ENCODE data around the gene LBH.

LBH gene

DNA sequence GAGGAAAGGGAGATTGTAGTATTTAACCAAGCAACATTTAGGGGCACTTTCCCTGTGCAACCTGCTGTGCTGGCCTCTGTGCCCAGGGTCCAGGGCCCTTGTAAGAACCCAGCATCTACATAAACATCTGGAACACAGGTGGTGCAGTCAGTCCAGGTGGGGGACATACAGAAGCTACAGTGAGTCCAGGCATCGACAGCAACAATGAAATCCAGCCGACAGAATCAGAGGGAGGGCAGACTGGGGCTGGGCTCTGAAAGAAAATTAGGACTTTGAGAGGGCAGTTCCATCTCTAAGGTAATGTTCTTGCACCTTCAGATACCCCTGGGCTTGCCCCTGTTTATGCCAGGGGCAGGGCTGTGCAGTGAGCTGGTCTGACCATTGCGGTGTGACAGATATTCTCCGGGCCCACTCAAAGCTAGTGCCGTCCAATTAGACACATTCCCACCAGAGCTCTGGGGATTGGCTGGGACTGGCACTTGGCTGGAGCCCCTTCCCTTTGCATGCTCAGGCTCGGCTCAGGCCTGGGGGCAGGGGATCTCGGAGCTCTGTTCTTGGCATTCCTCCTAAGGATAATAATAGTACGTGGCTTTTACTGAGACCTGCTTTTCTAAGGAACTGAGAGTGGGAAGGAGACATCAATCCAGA, 5.4 kb downstream of the LBH start:
- no peak overlapping the region for H3K9ac ChIP-seq
- H3K4me1 ChIP-seq, result peaks cover 34% of the 10 kb centered on the region
- H3K27ac ChIP-seq, result peak overlapping the region; percentile 55
- H3K27me3 ChIP-seq (ENCODE audit: control insufficient read depth, insufficient read depth, low read length), result no peaks in the 10 kb centered on the region
- no peak overlapping the region for H3K4me3 ChIP-seq (ENCODE audit: low read depth, low read length)
- peaks cover 57% of the 10 kb centered on the region for H3K79me2 ChIP-seq
- H3K9me3 ChIP-seq (ENCODE audit: control insufficient read depth, low read length), result no peaks in the 10 kb centered on the region
- peak overlapping the region; percentile 54 for H3K4me2 ChIP-seq (ENCODE audit: low read length)
- H2AFZ ChIP-seq, result peak overlapping the region; percentile 23
- no peak for TF ChIP-seq CTCF (IDR thresholded peaks at IDR 0.05)
- no peaks in the 10 kb centered on the region for H3K36me3 ChIP-seq (ENCODE audit: control insufficient read depth, insufficient read depth, low read length)

DNA sequence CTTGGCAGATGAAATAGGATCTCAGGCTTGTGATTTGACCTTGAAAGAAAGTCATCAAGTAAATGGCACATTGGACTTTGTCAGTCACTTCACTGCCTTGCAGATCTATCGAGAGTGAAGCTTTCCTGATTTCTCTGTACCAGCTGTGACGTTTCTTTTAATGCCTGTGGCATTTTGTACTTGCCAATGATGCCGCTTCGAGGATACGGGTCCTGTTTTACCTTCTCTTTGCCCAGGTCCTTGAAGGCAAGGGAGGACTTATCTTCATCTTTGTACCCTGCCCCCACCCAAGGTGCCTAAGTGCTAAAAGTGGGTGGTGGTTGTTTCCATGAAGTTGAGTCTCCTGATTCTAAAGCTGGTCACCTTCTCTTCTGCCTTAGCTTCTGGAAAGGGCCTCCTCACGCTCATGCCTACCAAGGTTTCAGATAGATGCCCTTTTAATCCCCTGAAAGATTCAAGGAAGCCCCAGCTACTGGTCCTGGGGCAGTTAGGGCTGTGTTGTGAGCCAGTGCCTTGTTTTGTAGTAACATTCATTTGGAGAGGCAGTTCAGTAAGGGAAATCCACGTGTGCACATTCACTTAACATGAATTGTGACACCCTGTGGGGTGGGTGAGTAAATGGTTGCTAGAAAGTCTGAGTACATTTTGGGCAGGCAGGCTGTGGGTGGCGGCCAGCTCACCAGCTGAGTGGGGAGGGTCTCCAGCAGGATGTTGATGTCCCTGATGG, 6.1 kb downstream of the LBH start:
- Histone ChIP-seq H3K4me2 (ENCODE audit: low read length) (peak overlapping the region; percentile 54), H3K4me1 (peaks cover 34% of the 10 kb centered on the region)

DNA sequence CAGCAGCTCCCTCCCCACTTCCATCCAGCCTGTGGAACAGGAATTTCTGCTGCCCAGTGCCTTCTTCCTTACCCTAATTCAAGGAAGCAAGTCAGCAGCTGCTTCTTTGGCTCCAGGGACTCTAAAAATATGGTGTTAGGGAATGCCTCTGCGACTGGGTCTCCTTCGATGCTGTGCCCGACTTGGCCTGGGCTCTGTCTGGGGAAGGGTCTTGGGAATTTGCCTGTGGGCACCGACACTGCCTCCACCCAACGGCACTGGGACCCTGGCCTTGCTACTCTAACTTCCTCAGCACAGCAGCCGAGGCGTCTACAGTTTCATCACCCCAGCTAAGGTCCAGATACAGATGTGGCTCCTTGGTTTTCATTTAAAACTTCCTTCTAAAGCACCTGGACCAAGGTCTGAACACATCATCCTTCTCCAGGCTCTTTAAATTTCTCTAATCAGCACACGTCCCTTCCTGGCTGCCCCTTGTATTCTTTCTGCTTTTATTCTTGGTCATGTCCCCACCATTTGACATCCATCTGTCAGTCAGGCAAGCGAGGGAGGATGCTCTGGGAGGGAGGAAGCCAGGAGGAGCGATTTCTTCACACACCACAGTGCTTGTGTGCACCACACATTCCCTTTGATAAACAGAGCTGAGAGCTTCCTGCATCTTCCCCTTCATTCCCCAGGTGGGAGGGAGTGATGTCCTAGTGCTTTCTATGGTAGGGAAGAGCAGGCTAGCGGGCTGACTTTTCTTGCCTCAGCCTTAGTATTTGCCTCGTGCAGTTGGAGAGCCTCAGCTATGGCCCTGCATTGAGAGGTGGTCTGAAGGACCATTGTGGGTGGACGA, 6.8 kb downstream of the LBH start:
- Histone ChIP-seq H3K27ac (peak overlapping the region; percentile 55), H3K4me3 (ENCODE audit: low read depth, low read length) (no peak overlapping the region), H3K4me1 (peaks cover 40% of the 10 kb centered on the region), H3K9me3 (ENCODE audit: control insufficient read depth, low read length) (no peaks in the 10 kb centered on the region), H2AFZ (no peak overlapping the region), H3K79me2 (peaks cover 52% of the 10 kb centered on the region), H3K27me3 (ENCODE audit: control insufficient read depth, insufficient read depth, low read length) (no peaks in the 10 kb centered on the region), H3K9ac (no peak overlapping the region), H3K4me2 (ENCODE audit: low read length) (no peak overlapping the region), H3K36me3 (ENCODE audit: control insufficient read depth, insufficient read depth, low read length) (no peaks in the 10 kb centered on the region)
- no peak for TF ChIP-seq CTCF (IDR thresholded peaks at IDR 0.05)

More for the DNA sequence above, 6.1 kb downstream of the LBH start:
- TF ChIP-seq CTCF (IDR thresholded peaks at IDR 0.05), result no peak
- H3K9me3 ChIP-seq (ENCODE audit: control insufficient read depth, low read length), result no peaks in the 10 kb centered on the region
- no peak overlapping the region for H3K9ac ChIP-seq
- no peaks in the 10 kb centered on the region for H3K36me3 ChIP-seq (ENCODE audit: control insufficient read depth, insufficient read depth, low read length)
- peaks cover 57% of the 10 kb centered on the region for H3K79me2 ChIP-seq
- H3K27me3 ChIP-seq (ENCODE audit: control insufficient read depth, insufficient read depth, low read length), result no peaks in the 10 kb centered on the region
- no peak overlapping the region for H3K4me3 ChIP-seq (ENCODE audit: low read depth, low read length)
- peak overlapping the region; percentile 23 for H2AFZ ChIP-seq
- peak overlapping the region; percentile 55 for H3K27ac ChIP-seq

GRCh38 chr2:30239308-30239985, 8.1 kb downstream of the LBH start:
- Histone ChIP-seq H3K9me3 (ENCODE audit: control insufficient read depth, low read length) (no peaks in the 10 kb centered on the region), H3K4me1 (peaks cover 38% of the 10 kb centered on the region), H3K27ac (peak overlapping the region; percentile 67), H3K4me3 (ENCODE audit: low read depth, low read length) (no peak overlapping the region), H3K79me2 (peaks cover 54% of the 10 kb centered on the region), H3K4me2 (ENCODE audit: low read length) (peak overlapping the region; percentile 27), H3K9ac (no peak overlapping the region), H2AFZ (no peak overlapping the region), H3K27me3 (ENCODE audit: control insufficient read depth, insufficient read depth, low read length) (no peaks in the 10 kb centered on the region), H3K36me3 (ENCODE audit: control insufficient read depth, insufficient read depth, low read length) (no peaks in the 10 kb centered on the region)
- peak; percentile 96 for TF ChIP-seq CTCF (IDR thresholded peaks at IDR 0.05)

Data from parathyroid adenoma (tissue), 2 donors.